Measurements from ENCODE around the gene FOXJ2. TPM values are rescaled to one million over a fixed set of nuclear protein-coding genes. Genes with fewer than 3 reads are reported as not detected.

Gene FOXJ2
- total RNA-seq, 1 donor from 2014 or later = 24.8 TPM

DNA sequence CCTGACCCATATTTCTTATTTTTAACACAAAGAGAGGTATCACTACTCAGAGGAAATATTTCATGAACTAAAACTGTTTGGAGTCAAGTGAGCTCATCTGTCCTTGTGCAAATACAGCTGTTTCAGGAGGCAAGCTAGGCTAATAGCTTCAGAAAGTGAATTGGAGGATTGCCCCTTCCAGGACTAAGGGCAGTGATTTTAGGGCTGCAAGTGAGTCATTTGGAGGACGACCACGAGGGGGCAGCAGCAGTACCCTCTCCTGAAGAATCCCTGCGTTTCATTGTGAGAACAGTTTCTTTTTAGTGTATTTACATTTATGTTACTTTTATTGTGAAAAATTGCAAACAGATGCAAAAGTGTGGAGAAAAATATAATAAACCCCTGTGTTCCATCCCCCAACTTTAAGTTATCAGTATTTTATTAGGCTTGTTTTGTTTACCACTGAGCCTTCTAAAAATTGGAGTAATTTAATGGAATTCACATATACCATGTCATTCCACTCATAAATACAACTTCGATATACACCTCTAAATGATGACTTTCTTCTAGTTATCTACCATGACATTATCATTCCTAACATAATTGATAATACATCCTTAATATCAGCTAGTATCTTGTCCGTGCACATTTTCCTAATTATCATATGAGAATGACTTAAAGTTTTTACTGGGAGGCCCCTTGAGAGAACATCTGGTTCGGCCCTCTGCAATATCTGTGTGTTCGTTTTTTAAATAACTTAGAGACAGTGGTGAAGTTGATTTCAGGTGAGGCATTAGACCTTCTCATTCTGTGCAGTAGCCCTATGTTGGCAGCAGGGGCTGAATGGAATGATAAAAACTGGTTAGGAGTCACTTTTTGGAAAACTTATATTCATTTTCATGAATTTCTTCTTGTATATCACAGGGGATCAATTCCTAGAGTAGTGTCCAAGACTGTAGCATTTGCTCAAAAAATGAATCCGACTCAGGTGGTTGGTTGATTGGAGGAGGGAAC lies 13.7 kb downstream of the FOXJ2 start:
- intact Hi-C loops (cut with DNase I) = no loop called here
- H3K4me1 ChIP-seq = no peaks in the 10 kb centered on the region
- no peaks in the 10 kb centered on the region for H3K27me3 ChIP-seq
- H3K4me3 ChIP-seq = no peak overlapping the region
- no peak overlapping the region for H3K27ac ChIP-seq
- no peaks in the 10 kb centered on the region for H3K9me3 ChIP-seq
- TF ChIP-seq CTCF (IDR thresholded peaks at IDR 0.05) (peak; percentile 33 to 74 (median 68)), POLR2A (IDR thresholded peaks at IDR 0.05) (no peak), POLR2AphosphoS5 (IDR thresholded peaks at IDR 0.05; ENCODE audit: insufficient read depth in 1 of 2, low read depth in 1 of 2) (no peak)
- H3K36me3 ChIP-seq = peaks cover 0 to 72% of the 10 kb centered on the region in 2 donors
- DNase-seq (ENCODE audit: extremely low spot score in 2 of 2) = no peak

- no peaks in the 10 kb centered on the region for H3K4me1 ChIP-seq
- no peak overlapping the region for H3K27ac ChIP-seq
- TF ChIP-seq POLR2A (IDR thresholded peaks at IDR 0.05) (no peak), CTCF (IDR thresholded peaks at IDR 0.05) (no peak), POLR2AphosphoS5 (IDR thresholded peaks at IDR 0.05; ENCODE audit: insufficient read depth in 1 of 2, low read depth in 1 of 2) (no peak)
- no peak overlapping the region for H3K4me3 ChIP-seq
- no peak for DNase-seq (ENCODE audit: extremely low spot score in 2 of 2)
- H3K36me3 ChIP-seq = peaks cover 0 to 74% of the 10 kb centered on the region in 2 donors
- no peaks in the 10 kb centered on the region for H3K9me3 ChIP-seq
- no peaks in the 10 kb centered on the region for H3K27me3 ChIP-seq
- intact Hi-C loops (cut with DNase I) = no loop called here
These were observed 15.3 kb downstream of the FOXJ2 start for GRCh38 chr12:8047842-8048241.

GRCh38 chr12:8048906-8049305 lies 16.4 kb downstream of the FOXJ2 start:
- H3K9me3 ChIP-seq = no peaks in the 10 kb centered on the region
- no peak overlapping the region for H3K27ac ChIP-seq
- no peak for DNase-seq (ENCODE audit: extremely low spot score in 2 of 2)
- H3K27me3 ChIP-seq = no peaks in the 10 kb centered on the region
- no peaks in the 10 kb centered on the region for H3K4me1 ChIP-seq
- TF ChIP-seq CTCF (IDR thresholded peaks at IDR 0.05) = no peak
- H3K4me3 ChIP-seq = no peak overlapping the region
- intact Hi-C loops (cut with DNase I) = no loop called here
- peaks cover 0 to 74% of the 10 kb centered on the region in 2 donors for H3K36me3 ChIP-seq

DNA sequence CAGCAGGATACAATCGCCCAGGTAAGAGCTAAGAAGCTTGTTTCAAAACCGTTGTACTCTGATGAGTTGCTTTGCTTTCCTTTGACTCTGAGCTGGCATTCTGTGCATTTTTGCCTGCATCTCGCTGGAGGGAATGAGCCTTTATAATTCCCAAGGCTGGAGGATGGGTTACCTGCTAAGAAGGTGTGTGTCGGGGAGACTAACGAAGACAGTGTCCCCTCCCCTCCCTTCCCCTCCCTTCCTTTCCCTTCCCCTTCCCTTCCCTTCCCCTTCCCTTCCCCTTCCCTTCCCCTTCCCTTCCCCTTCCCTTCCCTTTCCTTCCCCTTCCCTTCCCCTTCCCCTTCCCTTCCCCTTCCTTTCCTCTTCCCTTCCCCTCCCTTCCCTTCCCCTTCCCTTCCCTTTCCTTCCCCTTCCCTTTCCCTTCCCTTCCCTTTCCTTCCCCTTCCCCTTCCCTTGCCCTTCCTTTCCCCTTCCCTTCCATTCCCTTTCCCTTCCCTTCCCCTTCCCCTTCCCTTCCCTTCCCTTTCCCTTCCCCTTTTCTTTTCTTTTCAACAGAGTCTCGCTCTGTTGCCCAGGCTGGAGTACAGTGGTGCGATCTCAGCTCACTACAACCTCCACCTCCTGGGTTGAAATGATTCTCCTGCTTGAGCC lies 18.2 kb downstream of the FOXJ2 start:
- TF ChIP-seq POLR2A (IDR thresholded peaks at IDR 0.05) (no peak), POLR2AphosphoS5 (IDR thresholded peaks at IDR 0.05; ENCODE audit: insufficient read depth in 1 of 2, low read depth in 1 of 2) (no peak), CTCF (IDR thresholded peaks at IDR 0.05) (no peak)
- H3K4me1 ChIP-seq = no peaks in the 10 kb centered on the region
- no peaks in the 10 kb centered on the region for H3K9me3 ChIP-seq
- intact Hi-C loops (cut with DNase I) = no loop called here
- H3K27ac ChIP-seq = no peak overlapping the region
- H3K36me3 ChIP-seq = peaks cover 0 to 74% of the 10 kb centered on the region in 2 donors
- no peak for DNase-seq (ENCODE audit: extremely low spot score in 2 of 2)
- no peak overlapping the region for H3K4me3 ChIP-seq
- no peaks in the 10 kb centered on the region for H3K27me3 ChIP-seq

DNA sequence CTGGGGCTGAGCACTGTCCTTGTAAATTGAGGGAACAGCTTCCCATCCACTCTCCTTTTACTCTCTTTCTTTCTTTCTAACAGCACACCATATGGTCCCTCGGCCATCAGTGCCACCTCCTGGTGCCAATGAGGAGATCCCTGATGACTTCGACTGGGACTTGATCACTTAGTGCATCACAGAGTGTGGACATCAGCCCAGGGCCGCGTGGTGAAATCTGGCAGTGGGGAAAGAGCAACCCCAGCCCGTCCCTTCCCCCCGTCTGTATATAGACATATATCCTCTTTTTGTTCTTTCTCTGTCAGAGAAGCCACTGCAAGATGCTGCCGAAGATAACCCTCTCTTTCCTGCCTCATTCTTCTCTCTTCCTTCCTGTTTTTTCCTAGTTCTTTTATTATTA lies 20.2 kb downstream of the FOXJ2 start:
- H3K9me3 ChIP-seq = no peaks in the 10 kb centered on the region
- no peak overlapping the region for H3K4me3 ChIP-seq
- H3K27me3 ChIP-seq = no peaks in the 10 kb centered on the region
- DNase-seq (ENCODE audit: extremely low spot score in 2 of 2) = no peak
- intact Hi-C loops (cut with DNase I) = no loop called here
- no peak overlapping the region for H3K27ac ChIP-seq
- H3K36me3 ChIP-seq = peaks cover 0 to 65% of the 10 kb centered on the region in 2 donors
- no peak for TF ChIP-seq CTCF (IDR thresholded peaks at IDR 0.05)
- no peak for TF ChIP-seq POLR2AphosphoS5 (IDR thresholded peaks at IDR 0.05; ENCODE audit: insufficient read depth in 1 of 2, low read depth in 1 of 2)
- no peak for TF ChIP-seq POLR2A (IDR thresholded peaks at IDR 0.05)
- no peaks in the 10 kb centered on the region for H3K4me1 ChIP-seq
